H1 (cell line): ENCODE results near the gene CAPN9. TPM values are rescaled to one million over a fixed set of nuclear protein-coding genes. Genes with fewer than 3 reads are reported as not detected.

Experiments
- CTCF ChIA-PET: fragments of 300-600 bp; sonication (Branson Sonifier 250); formaldehyde crosslinking; loops from one replicate; lab custom pipeline; 2021; ENCODE audit not compliant: partially characterized antibody; lab: Charles Lee
- POLR2A ChIA-PET: fragments of 300-600 bp; sonication (Branson Sonifier 250); formaldehyde crosslinking; loops from one replicate; lab custom pipeline; 2021; ENCODE audit warnings: inconsistent platforms; ENCODE audit not compliant: partially characterized antibody; lab: Charles Lee
- DNase-seq, 2 experiments: peaks; one replicate each; pipeline versions ENCODE4 v3.0.0 to v3.0.0-alpha.2; 2010 to 2022; ENCODE audit warnings: low spot score in 2 of 2, low read depth in 1 of 2, mixed read lengths in 1 of 2
- FAIRE-seq: peaks from 2 replicates; lab custom pipeline; 2011; peaks lifted over from hg19 to GRCh38; lab: Jason Lieb, UNC
- H2AFZ ChIP-seq: 2 replicates; pipeline ENCODE4 v1.8.1; 2012; ENCODE audit warnings: low read length, inconsistent platforms
- H2AK5ac ChIP-seq: 2 replicates; pipeline ENCODE4 v1.6.1; 2013; ENCODE audit warnings: low read depth, low read length
- H2BK120ac ChIP-seq: replicated peaks from 2 replicates; pipeline ENCODE3; 2013; ENCODE audit warnings: low read depth, low read length, inconsistent platforms
- H2BK12ac ChIP-seq: 2 replicates; pipeline ENCODE4 v1.6.1; 2013; ENCODE audit warnings: low read depth, low read length
- H2BK15ac ChIP-seq: 2 replicates; pipeline ENCODE4 v1.6.1; 2013; ENCODE audit warnings: low read length
- H2BK20ac ChIP-seq: 2 replicates; pipeline ENCODE4 v1.6.1; 2013; ENCODE audit warnings: low read length
- H2BK5ac ChIP-seq: 2 replicates; pipeline ENCODE4 v1.6.1; 2013; ENCODE audit warnings: low read depth, low read length
- H3K14ac ChIP-seq: 2 replicates; pipeline ENCODE4 v1.6.1; 2013; ENCODE audit warnings: inconsistent platforms; ENCODE audit not compliant: insufficient read length
- H3K18ac ChIP-seq: 2 replicates; pipeline ENCODE4 v1.6.1; 2013; ENCODE audit warnings: low read length; ENCODE audit errors: extremely low read depth
- H3K23ac ChIP-seq: 2 replicates; pipeline ENCODE4 v1.6.1; 2013; ENCODE audit warnings: inconsistent platforms; ENCODE audit not compliant: insufficient read length
- H3K23me2 ChIP-seq: 2 replicates; pipeline ENCODE4 v1.6.1; 2013; ENCODE audit warnings: low read depth, low read length
- H3K27ac ChIP-seq: 2 replicates; pipeline ENCODE4 v1.6.1; 2011; ENCODE audit warnings: low read depth, low read length, inconsistent platforms
- H3K27me3 ChIP-seq, 4 experiments: replicated peaks in 1 of 4; 1 replicate in 1 of 4; 2 replicates in 3 of 4; pipeline versions ENCODE4 v1.6.1 to v1.8.1; 2011 to 2013; ENCODE audit warnings: low read length in 3 of 4, mild to moderate bottlenecking in 3 of 4, inconsistent platforms in 2 of 4, mixed read lengths in 2 of 4, moderate library complexity in 1 of 4; ENCODE audit not compliant: control insufficient read depth in 3 of 4, insufficient read depth in 3 of 4; ENCODE audit errors: extremely low read depth in 1 of 4
- H3K36me3 ChIP-seq, 4 experiments: 2 replicates each; pipeline versions ENCODE4 v1.6.1 to v1.8.1; 2011 to 2013; ENCODE audit warnings: mild to moderate bottlenecking in 4 of 4, low read length in 3 of 4, moderate library complexity in 2 of 4, control low read depth in 1 of 4, inconsistent platforms in 1 of 4; ENCODE audit not compliant: insufficient read depth in 4 of 4, control insufficient read depth in 2 of 4
- H3K4ac ChIP-seq: replicated peaks from 2 replicates; pipeline ENCODE3; 2013; ENCODE audit warnings: low read length, low read depth, mixed read lengths, inconsistent platforms; ENCODE audit not compliant: insufficient read length
- H3K4me1 ChIP-seq, 4 experiments: replicated peaks in 1 of 4; 1 replicate in 1 of 4; 2 replicates in 3 of 4; pipeline versions ENCODE4 v1.6.1 to v1.8.1; 2011 to 2013; ENCODE audit warnings: low read length in 3 of 4, inconsistent platforms in 2 of 4, mixed read lengths in 1 of 4; ENCODE audit not compliant: insufficient read depth in 4 of 4, control insufficient read depth in 3 of 4
- H3K4me2 ChIP-seq, 2 experiments: 2 replicates each; pipeline versions ENCODE4 v1.6.1 to v1.8.1; 2011 to 2013; ENCODE audit warnings: low read depth in 2 of 2, low read length in 2 of 2, control low read depth in 1 of 2, inconsistent platforms in 1 of 2, mild to moderate bottlenecking in 1 of 2; ENCODE audit not compliant: insufficient read depth in 1 of 2
- H3K4me3 ChIP-seq, 4 experiments: fragments of 200-600, 300-600 bp in 1 of 4; sonication (generic), shearing (Covaris generic), sonication (Bioruptor Twin) in 1 of 4; 2 replicates each; pipeline versions ENCODE4 v1.5.1 to v1.8.1; 2011 to 2016; ENCODE audit warnings: low read length in 4 of 4, low read depth in 3 of 4, control low read depth in 2 of 4, inconsistent platforms in 2 of 4, mild to moderate bottlenecking in 2 of 4, mixed read lengths in 1 of 4, moderate library complexity in 1 of 4; ENCODE audit not compliant: insufficient read depth in 2 of 4; ENCODE audit errors: extremely low read depth in 1 of 4
- H3K56ac ChIP-seq: replicated peaks from 2 replicates; pipeline ENCODE3; 2013; ENCODE audit warnings: low read depth, mild to moderate bottlenecking, mixed read lengths, low read length, inconsistent platforms; ENCODE audit not compliant: insufficient read length
- H3K79me1 ChIP-seq: 2 replicates; pipeline ENCODE4 v1.6.1; 2013; ENCODE audit warnings: low read depth, low read length, control low read depth
- H3K79me2 ChIP-seq, 2 experiments: 2 replicates each; pipeline versions ENCODE4 v1.6.1 to v1.8.1; 2012 to 2013; ENCODE audit warnings: low read length in 2 of 2, mild to moderate bottlenecking in 2 of 2, inconsistent platforms in 1 of 2; ENCODE audit not compliant: insufficient read depth in 2 of 2, control insufficient read depth in 1 of 2
- H3K9ac ChIP-seq, 4 experiments: replicated peaks in 1 of 4; 1 replicate in 1 of 4; 2 replicates in 3 of 4; pipeline versions ENCODE4 v1.6.1 to v1.8.1; 2011 to 2013; ENCODE audit warnings: low read depth in 3 of 4, low read length in 3 of 4, control low read depth in 2 of 4, mild to moderate bottlenecking in 2 of 4, moderate library complexity in 2 of 4, inconsistent platforms in 1 of 4; ENCODE audit errors: extremely low read depth in 1 of 4
- H3K9me3 ChIP-seq, 2 experiments: 2 replicates each; pipeline versions ENCODE4 v1.6.1 to v1.8.1; 2012 to 2013; ENCODE audit warnings: mild to moderate bottlenecking in 2 of 2, moderate library complexity in 2 of 2, control low read depth in 1 of 2, inconsistent platforms in 1 of 2, low read depth in 1 of 2, low read length in 1 of 2, mixed read lengths in 1 of 2; ENCODE audit not compliant: insufficient read depth in 2 of 2
- H4K20me1 ChIP-seq, 2 experiments: replicated peaks in 1 of 2; 2 replicates each; pipeline versions ENCODE3 to v1.8.1; 2011 to 2013; ENCODE audit warnings: inconsistent platforms in 2 of 2, low read length in 2 of 2, mild to moderate bottlenecking in 1 of 2; ENCODE audit not compliant: insufficient read depth in 2 of 2, control insufficient read depth in 1 of 2
- H4K5ac ChIP-seq: 2 replicates; pipeline ENCODE4 v1.6.1; 2013; ENCODE audit warnings: low read length, low read depth, mixed read lengths, inconsistent platforms; ENCODE audit not compliant: insufficient read length
- H4K8ac ChIP-seq: 2 replicates; pipeline ENCODE4 v1.8.0; 2013; ENCODE audit warnings: mild to moderate bottlenecking, moderate library complexity, low read length, inconsistent platforms; ENCODE audit not compliant: insufficient read depth; ENCODE audit errors: extremely low read depth
- H4K91ac ChIP-seq: replicated peaks from 2 replicates; pipeline ENCODE3; 2013; ENCODE audit warnings: low read length, mixed read lengths, inconsistent platforms; ENCODE audit not compliant: insufficient read length
- BRCA1 ChIP-seq: IDR thresholded peaks from 2 replicates; pipeline ENCODE4 v1.6.1; 2012; ENCODE audit warnings: low read depth, low read length, improper control_type of control experiment
- CBX8 ChIP-seq: fragments of 300-800, 300-1000 bp; sonication (generic); IDR thresholded peaks from 2 replicates; pipeline ENCODE4 v1.7.1; 2016; ENCODE audit warnings: low read depth, low read length, borderline replicate concordance
- CHD1 ChIP-seq: IDR thresholded peaks from 2 replicates; pipeline ENCODE4 v1.6.1; 2012; ENCODE audit warnings: low read depth, low read length, improper control_type of control experiment
- E2F6 ChIP-seq: IDR thresholded peaks from 2 replicates; pipeline ENCODE4 v1.6.1; 2012; ENCODE audit warnings: inconsistent platforms
- EGR1 ChIP-seq: IDR thresholded peaks from 2 replicates; pipeline ENCODE4 v1.6.1; 2011; ENCODE audit warnings: low read depth, low read length, borderline replicate concordance
- EZH2 ChIP-seq: fragments of 200-600 bp; sonication (generic); IDR thresholded peaks from 2 replicates; pipeline ENCODE4 v1.7.1; 2012; ENCODE audit warnings: low read depth, mild to moderate bottlenecking, moderate library complexity, low read length, inconsistent platforms; ENCODE audit not compliant: severe bottlenecking
- GTF2F1 ChIP-seq: IDR thresholded peaks from 2 replicates; pipeline ENCODE4 v1.6.1; 2012; ENCODE audit warnings: low read depth, low read length, improper control_type of control experiment, borderline replicate concordance
- NANOG ChIP-seq: IDR thresholded peaks from 2 replicates; pipeline ENCODE4 v1.6.1; 2011; ENCODE audit warnings: low read length, low read depth, mild to moderate bottlenecking, inconsistent platforms; ENCODE audit not compliant: insufficient read depth, poor library complexity, severe bottlenecking
- NRF1 ChIP-seq: IDR thresholded peaks from 2 replicates; pipeline ENCODE4 v1.6.1; 2011; ENCODE audit warnings: mild to moderate bottlenecking, low read depth, low read length, improper control_type of control experiment
- SIN3A ChIP-seq, 2 experiments: IDR thresholded peaks in 1 of 2; conservative IDR thresholded peaks in 1 of 2; 2 replicates each; pipeline ENCODE4 v1.6.1; 2011 to 2012; ENCODE audit warnings: low read length in 2 of 2, improper control_type of control experiment in 1 of 2, low read depth in 1 of 2, mild to moderate bottlenecking in 1 of 2
- ZNF274 ChIP-seq: IDR thresholded peaks from 2 replicates; pipeline ENCODE4 v1.7.0; 2012; ENCODE audit warnings: low read length, borderline replicate concordance; ENCODE audit errors: extremely low read depth
- WGBS, 2 experiments: shearing (Covaris generic) in 1 of 2; methylation state at CpG; one replicate each; pipeline versions ENCODE4 v1.1.6 to v1.1.7; 2013 to 2015; ENCODE audit warnings: low lambda C conversion rate in 2 of 2, mixed read lengths in 2 of 2, inconsistent platforms in 1 of 2, low coverage in 1 of 2, missing lambda C conversion rate in 1 of 2; ENCODE audit not compliant: insufficient replicate concordance in 2 of 2, insufficient coverage in 1 of 2, insufficient read length in 1 of 2; ENCODE audit errors: extremely low coverage in 1 of 2, missing lambda C conversion rate in 1 of 2; 5-methylcytosine and 5-hydroxymethylcytosine counted together
- polyA plus RNA-seq, 7 experiments: library from polyadenylated mRNA; depleted of rRNA in 3 of 7; stranded (reverse) in 5 of 7; unstranded in 2 of 7; fragments of >200 nt in 5 of 7; fragments of 200-250 nt in 2 of 7; gene quantifications; 1 replicate in 5 of 7; 2 replicates in 1 of 7; 4 replicates in 1 of 7; pipeline versions ENCODE4 v1.2.1 to v1.2.3, GENCODE V29; 2011 to 2013; ENCODE audit warnings: missing spikeins in 2 of 7, mixed read lengths in 2 of 7
- total RNA-seq: library from RNA; stranded (reverse); fragmentation: NEBNext Ultra II Directional; extraction: Animal tissue kit (Norgen Biotek cat#: 25700); gene quantifications from 2 replicates; pipeline ENCODE4 v1.2.1, GENCODE V29; 2021

CAPN9 gene
- total and polyA plus RNA-seq, 2 of the 8 experiments (the other 6 are each of a cell fraction or from before 2014, with no cell fraction given): 0.22 to 0.76 TPM

GRCh38 chr1:230754796-230755195 is 7.6 kb downstream of the CAPN9 start:
- H4K20me1 ChIP-seq: no peaks in the 10 kb centered on the region
- H3K18ac ChIP-seq: no peak overlapping the region
- peaks cover 11 to 35% (median 24%) of the 10 kb centered on the region in 4 experiments for H3K4me1 ChIP-seq
- H4K5ac ChIP-seq: no peak overlapping the region
- FAIRE-seq (no peak), DNase-seq (no peak)
- no peak overlapping the region for H3K4me3 ChIP-seq
- no peak overlapping the region for H3K27ac ChIP-seq
- ChIA-PET POLR2A (no interaction called here), CTCF (interaction anchor here (0.9 to 3.2 kb wide), 4 partner anchors 19 to 57 kb away, joined by 3 to 9 read pairs (median 6); no protein-coding TSS in a partner anchor)
- H3K27me3 ChIP-seq: no peaks in the 10 kb centered on the region
- no peak overlapping the region for H3K9ac ChIP-seq
- peak overlapping the region; percentile 40 for H3K4ac ChIP-seq
- WGBS, 2 experiments: 93% methylated on average over 3 of the region's 3 CpGs; no CpG with 5 or more reads in 1 of the 2 experiments
- no peaks in the 10 kb centered on the region for H3K9me3 ChIP-seq
- 0 out of 2 replicates have a peak overlapping the region, but pooled peaks have one; percentile 61 for H2BK15ac ChIP-seq
- no peak overlapping the region for H3K56ac ChIP-seq
- H3K23me2 ChIP-seq: peaks cover 2% of the 10 kb centered on the region; the same call in 1 of the 2 replicates
- H3K4me2 ChIP-seq: no peak overlapping the region
- no peak for TF ChIP-seq EZH2
- TF ChIP-seq SIN3A (conservative IDR thresholded peaks at IDR 0.05 in 1 of 2, IDR thresholded peaks at IDR 0.05 in 1 of 2; ENCODE audit: low read depth in 1 of 2, low read length in 2 of 2): no peak
- no peak for TF ChIP-seq CBX8
- TF ChIP-seq NRF1: no peak
- TF ChIP-seq ZNF274: no peak
- no peak for TF ChIP-seq NANOG
- TF ChIP-seq CHD1: no peak
- no peak for TF ChIP-seq EGR1
- no peak for TF ChIP-seq BRCA1
- no peak for TF ChIP-seq GTF2F1
- no peak for TF ChIP-seq E2F6
- no peak overlapping the region for H2AK5ac ChIP-seq
- H3K79me2 ChIP-seq: no peaks in the 10 kb centered on the region
- no peaks in the 10 kb centered on the region for H3K36me3 ChIP-seq
- peak overlapping the region; percentile 72 for H2BK120ac ChIP-seq
- H2BK20ac ChIP-seq: peak overlapping the region; percentile 72; the same call in 1 of the 2 replicates
- no peak overlapping the region for H2BK5ac ChIP-seq
- H3K79me1 ChIP-seq: no peaks in the 10 kb centered on the region
- H4K8ac ChIP-seq: peak overlapping the region; percentile 46
- H4K91ac ChIP-seq: peak overlapping the region; percentile 71
- 0 out of 2 replicates have a peak overlapping the region, but pooled peaks have one; percentile 51 for H2AFZ ChIP-seq
- H2BK12ac ChIP-seq: peak overlapping the region; percentile 80; the same call in 1 of the 2 replicates
- no peak overlapping the region for H3K23ac ChIP-seq
- H3K14ac ChIP-seq: no peak overlapping the region
